HUES48 (cell line): ENCODE results near the gene AATF.

Source experiments
- H3K27ac ChIP-seq: one replicate; pipeline ENCODE4 v1.7.0; 2013; ENCODE audit warnings: low read depth, low read length, inconsistent platforms
- H3K27me3 ChIP-seq: 2 replicates; pipeline ENCODE4 v1.6.1; 2013; ENCODE audit warnings: mild to moderate bottlenecking, low read length; ENCODE audit not compliant: control insufficient read depth, insufficient read depth
- H3K36me3 ChIP-seq: 2 replicates; pipeline ENCODE4 v1.6.1; 2013; ENCODE audit warnings: low read length; ENCODE audit not compliant: control insufficient read depth, insufficient read depth
- H3K4me1 ChIP-seq: 2 replicates; pipeline ENCODE4 v1.6.1; 2013; ENCODE audit warnings: mild to moderate bottlenecking, low read length; ENCODE audit not compliant: control insufficient read depth, insufficient read depth
- H3K4me3 ChIP-seq: 2 replicates; pipeline ENCODE4 v1.5.1; 2013; ENCODE audit warnings: mild to moderate bottlenecking, low read depth, low read length
- H3K9ac ChIP-seq: 2 replicates; pipeline ENCODE4 v1.6.1; 2013; ENCODE audit warnings: mild to moderate bottlenecking, low read depth, low read length, moderate library complexity
- H3K9me3 ChIP-seq: 2 replicates; pipeline ENCODE4 v1.6.1; 2013; ENCODE audit warnings: low read length; ENCODE audit not compliant: control insufficient read depth, insufficient read depth

AATF gene

GRCh38 chr17:36948717-36949460 is at the start of gene AATF:
Gene AATF (plus strand): TSS chr17:36948954. CDS start chr17:36949126, 172 bp downstream.
- Histone ChIP-seq H3K4me1 (peaks cover 39% of the 10 kb centered on the region), H3K36me3 (peaks cover 36% of the 10 kb centered on the region), H3K27me3 (peaks cover 46% of the 10 kb centered on the region), H3K27ac (peak within 1 kb of the TSS; percentile 89), H3K9ac (peak within 1 kb of the TSS; percentile 82), H3K9me3 (no peaks in the 10 kb centered on the region), H3K4me3 (peak within 1 kb of the TSS; percentile 88)

- no peaks in the 10 kb centered on the region for H3K36me3 ChIP-seq
- H3K4me1 ChIP-seq: peaks cover 4% of the 10 kb centered on the region; the same call in 1 of the 2 replicates
- no peak overlapping the region for H3K4me3 ChIP-seq
- H3K27ac ChIP-seq: no peak overlapping the region
- no peak overlapping the region for H3K9ac ChIP-seq
- H3K9me3 ChIP-seq: no peaks in the 10 kb centered on the region
- no peaks in the 10 kb centered on the region for H3K27me3 ChIP-seq
These were observed 49.2 kb upstream of the AATF start for GRCh38 chr17:36899250-36900159.

GRCh38 chr17:36900160-36900512 is 48.6 kb upstream of the AATF start:
- no peaks in the 10 kb centered on the region for H3K27me3 ChIP-seq
- no peaks in the 10 kb centered on the region for H3K9me3 ChIP-seq
- peaks cover 4% of the 10 kb centered on the region; the same call in 1 of the 2 replicates for H3K4me1 ChIP-seq
- no peaks in the 10 kb centered on the region for H3K36me3 ChIP-seq
- H3K4me3 ChIP-seq: no peak overlapping the region
- no peak overlapping the region for H3K27ac ChIP-seq
- no peak overlapping the region for H3K9ac ChIP-seq

GRCh38 chr17:36901506-36901905 is 47.2 kb upstream of the AATF start:
- Histone ChIP-seq H3K27ac (peak overlapping the region; percentile 54), H3K27me3 (no peaks in the 10 kb centered on the region), H3K36me3 (no peaks in the 10 kb centered on the region), H3K9ac (no peak overlapping the region), H3K9me3 (no peaks in the 10 kb centered on the region), H3K4me1 (peaks cover 4% of the 10 kb centered on the region; the same call in 1 of the 2 replicates), H3K4me3 (no peak overlapping the region)

GRCh38 chr17:36907407-36907806 is 41.3 kb upstream of the AATF start:
- Histone ChIP-seq H3K9ac (no peak overlapping the region), H3K4me3 (no peak overlapping the region), H3K9me3 (no peaks in the 10 kb centered on the region), H3K4me1 (no peaks in the 10 kb centered on the region), H3K27me3 (no peaks in the 10 kb centered on the region), H3K36me3 (no peaks in the 10 kb centered on the region), H3K27ac (no peak overlapping the region)

GRCh38 chr17:36910513-36910912 is 38.2 kb upstream of the AATF start:
- Histone ChIP-seq H3K9me3 (no peaks in the 10 kb centered on the region), H3K4me3 (no peak overlapping the region), H3K27ac (no peak overlapping the region), H3K4me1 (no peaks in the 10 kb centered on the region), H3K36me3 (no peaks in the 10 kb centered on the region), H3K9ac (no peak overlapping the region), H3K27me3 (no peaks in the 10 kb centered on the region)

GRCh38 chr17:36911001-36911400 is 37.8 kb upstream of the AATF start:
- Histone ChIP-seq H3K27ac (no peak overlapping the region), H3K4me1 (no peaks in the 10 kb centered on the region), H3K27me3 (no peaks in the 10 kb centered on the region), H3K36me3 (no peaks in the 10 kb centered on the region), H3K9me3 (no peaks in the 10 kb centered on the region), H3K4me3 (no peak overlapping the region), H3K9ac (no peak overlapping the region)

GRCh38 chr17:36913132-36913531 is 35.6 kb upstream of the AATF start:
- Histone ChIP-seq H3K9me3 (no peaks in the 10 kb centered on the region), H3K4me1 (peaks cover 4% of the 10 kb centered on the region; the same call in 1 of the 2 replicates), H3K27ac (no peak overlapping the region), H3K4me3 (no peak overlapping the region), H3K9ac (no peak overlapping the region), H3K27me3 (no peaks in the 10 kb centered on the region), H3K36me3 (no peaks in the 10 kb centered on the region)

GRCh38 chr17:36918211-36918691 is 30.5 kb upstream of the AATF start:
- Histone ChIP-seq H3K9me3 (no peaks in the 10 kb centered on the region), H3K4me3 (no peak overlapping the region), H3K27ac (no peak overlapping the region), H3K36me3 (no peaks in the 10 kb centered on the region), H3K9ac (no peak overlapping the region), H3K27me3 (peaks cover 8% of the 10 kb centered on the region; the same call in 1 of the 2 replicates), H3K4me1 (peaks cover 44% of the 10 kb centered on the region)

GRCh38 chr17:36919407-36919968 is 29.3 kb upstream of the AATF start:
- Histone ChIP-seq H3K36me3 (no peaks in the 10 kb centered on the region), H3K9ac (no peak overlapping the region), H3K9me3 (no peaks in the 10 kb centered on the region), H3K27me3 (peaks cover 10% of the 10 kb centered on the region; the same call in 1 of the 2 replicates), H3K4me1 (peaks cover 44% of the 10 kb centered on the region), H3K4me3 (no peak overlapping the region), H3K27ac (peak overlapping the region; percentile 40)
